HAP-1 (cell line): ENCODE measurements around the gene SASH1.

Source experiments
- DNase-seq, 2 experiments: peaks; one replicate each; pipeline ENCODE4 v3.0.0-alpha.2; 2016 to 2020; ENCODE audit warnings: low spot score in 2 of 2
- H3K27me3 ChIP-seq: fragments of 250-450 bp; sonication (Bioruptor Pico); 2 replicates; pipeline ENCODE4 v1.5.1; 2020; ENCODE audit warnings: low read depth, mild to moderate bottlenecking, moderate library complexity
- H3K36me3 ChIP-seq: fragments of 250-450 bp; sonication (Bioruptor Pico); replicated peaks from 2 replicates; pipeline ENCODE4 v1.5.1; 2020; ENCODE audit warnings: mild to moderate bottlenecking
- H3K4me1 ChIP-seq: fragments of 250-450 bp; sonication (Bioruptor Pico); 2 replicates; pipeline ENCODE4 v1.5.1; 2020; ENCODE audit warnings: mild to moderate bottlenecking
- H3K4me3 ChIP-seq: fragments of 250-450 bp; sonication (Bioruptor Pico); 2 replicates; pipeline ENCODE4 v1.5.1; 2020; ENCODE audit warnings: mild to moderate bottlenecking, moderate library complexity
- H3K9me3 ChIP-seq: fragments of 250-450 bp; sonication (Bioruptor Pico); 2 replicates; pipeline ENCODE4 v1.5.1; 2020; ENCODE audit warnings: mild to moderate bottlenecking, moderate library complexity
- in situ Hi-C: fragments of 300-500 bp; cut with MboI; formaldehyde crosslinking; loops from 3 replicates; pipeline ENCODE4 v1.14.3; 2020; ENCODE audit warnings: low sequenced_read_pairs, inconsistent platforms, mixed read lengths

SASH1 gene

GRCh38 chr6:148479497-148479896 lies 136.9 kb downstream of the SASH1 start:
- Histone ChIP-seq H3K27me3 (no peaks in the 10 kb centered on the region), H3K4me1 (no peaks in the 10 kb centered on the region), H3K36me3 (peaks cover 3% of the 10 kb centered on the region; the same call in 1 of the 2 replicates), H3K4me3 (no peak overlapping the region), H3K9me3 (no peaks in the 10 kb centered on the region)
- in situ Hi-C loops, result no loop called here
- DNase-seq, result no peak

DNA sequence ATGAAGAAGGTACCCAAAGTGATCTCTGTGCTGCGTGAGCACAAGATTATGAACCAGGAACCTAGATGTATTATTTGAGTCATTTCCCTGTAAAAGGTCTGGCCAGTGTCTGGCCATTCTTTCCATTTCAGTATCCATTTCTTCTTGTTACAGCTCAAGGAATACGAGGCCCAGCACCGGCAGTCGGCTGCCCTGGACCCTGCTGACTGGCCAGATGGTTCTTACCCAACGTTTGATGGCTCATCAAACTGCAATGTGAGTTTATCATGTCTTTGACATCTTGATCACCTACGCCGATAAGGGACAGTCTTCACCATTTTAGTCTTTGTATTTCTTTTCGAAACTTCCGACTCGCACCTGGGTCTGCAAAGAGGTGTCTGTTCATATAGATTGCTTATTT lies 144.8 kb downstream of the SASH1 start:
- in situ Hi-C loops, result no loop called here
- H3K9me3 ChIP-seq, result no peaks in the 10 kb centered on the region

GRCh38 chr6:148491638-148492251 lies 149.1 kb downstream of the SASH1 start:
- no peaks in the 10 kb centered on the region for H3K36me3 ChIP-seq
- H3K4me1 ChIP-seq, result no peaks in the 10 kb centered on the region
- no peak for DNase-seq
- H3K9me3 ChIP-seq, result no peaks in the 10 kb centered on the region
- no peaks in the 10 kb centered on the region for H3K27me3 ChIP-seq
- in situ Hi-C loops, result no loop called here
- no peak overlapping the region for H3K4me3 ChIP-seq

More for the DNA sequence above, 144.8 kb downstream of the SASH1 start:
- no peaks in the 10 kb centered on the region for H3K27me3 ChIP-seq
- H3K4me1 ChIP-seq, result no peaks in the 10 kb centered on the region
- H3K4me3 ChIP-seq, result no peak overlapping the region
- no peak for DNase-seq
- H3K36me3 ChIP-seq, result no peaks in the 10 kb centered on the region

GRCh38 chr6:148492654-148493290 lies 150.1 kb downstream of the SASH1 start:
- in situ Hi-C loops, result no loop called here
- Histone ChIP-seq H3K36me3 (no peaks in the 10 kb centered on the region), H3K27me3 (no peaks in the 10 kb centered on the region), H3K4me1 (no peaks in the 10 kb centered on the region), H3K9me3 (no peaks in the 10 kb centered on the region), H3K4me3 (no peak overlapping the region)
- no peak for DNase-seq

DNA sequence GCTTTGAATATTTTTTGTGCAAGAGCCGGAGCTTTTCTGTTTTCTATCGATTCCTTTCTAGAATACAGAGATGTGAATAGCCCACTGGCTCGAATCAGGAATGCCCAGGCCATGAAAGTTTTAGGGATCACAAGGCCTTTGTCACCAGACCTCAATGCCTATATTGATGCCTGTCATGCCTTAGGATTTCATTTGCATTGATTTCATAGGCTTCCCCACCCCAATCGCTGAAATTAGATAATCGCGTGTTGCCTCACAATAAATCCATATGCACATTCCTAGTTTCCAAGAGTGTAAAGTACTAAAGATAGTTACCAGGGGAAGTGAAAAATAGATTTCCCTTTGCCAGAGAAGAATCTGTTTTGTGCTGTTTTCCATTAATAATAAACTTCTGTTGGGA lies 150.8 kb downstream of the SASH1 start:
- in situ Hi-C loops, result no loop called here
- no peak overlapping the region for H3K4me3 ChIP-seq
- no peak for DNase-seq
- no peaks in the 10 kb centered on the region for H3K27me3 ChIP-seq
- no peaks in the 10 kb centered on the region for H3K36me3 ChIP-seq
- H3K4me1 ChIP-seq, result peaks cover under 1% of the 10 kb centered on the region; the same call in 1 of the 2 replicates
- H3K9me3 ChIP-seq, result no peaks in the 10 kb centered on the region

DNA sequence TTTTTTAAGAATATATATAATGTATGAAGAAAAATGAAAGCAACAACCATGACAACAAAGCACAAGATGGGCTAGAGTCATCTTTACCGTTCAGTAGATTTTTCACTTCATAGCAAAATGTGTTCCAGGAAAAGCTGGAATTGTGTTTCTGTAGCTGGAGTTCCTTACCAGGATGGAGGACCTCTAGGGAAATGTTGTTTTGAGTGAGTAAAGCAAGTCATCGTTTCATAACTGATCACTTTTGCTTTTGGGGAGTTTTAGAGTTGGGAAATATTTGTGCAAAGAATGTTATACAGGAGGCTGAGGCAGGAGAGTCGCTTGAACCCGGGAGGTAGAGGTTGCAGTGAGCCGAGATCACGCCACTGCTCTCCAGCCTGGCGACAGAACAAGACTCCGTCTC lies 151.6 kb downstream of the SASH1 start:
- Histone ChIP-seq H3K36me3 (no peaks in the 10 kb centered on the region), H3K4me3 (no peak overlapping the region), H3K27me3 (no peaks in the 10 kb centered on the region), H3K9me3 (no peaks in the 10 kb centered on the region), H3K4me1 (peaks cover 2% of the 10 kb centered on the region; the same call in 1 of the 2 replicates)
- DNase-seq, result no peak
- in situ Hi-C loops, result no loop called here

DNA sequence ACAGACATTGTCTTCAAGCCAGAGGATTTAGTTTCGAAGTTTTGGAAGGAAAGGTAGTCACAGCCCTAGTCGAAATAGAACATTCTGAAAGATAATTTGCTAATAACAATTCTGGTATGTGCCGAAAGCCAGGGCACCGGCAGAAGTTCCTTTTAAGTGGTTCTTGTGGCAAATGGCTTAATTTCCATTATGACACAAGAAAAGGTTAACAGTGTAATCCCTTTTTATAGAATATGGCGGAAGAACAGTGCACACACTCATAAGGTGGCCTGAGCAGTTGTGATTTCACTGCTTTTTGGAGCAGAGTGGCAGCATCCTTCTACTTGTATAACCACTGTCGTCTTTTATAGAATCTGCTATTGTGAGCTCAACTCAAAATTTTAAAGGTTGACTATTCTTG lies 152.4 kb downstream of the SASH1 start:
- Histone ChIP-seq H3K9me3 (no peaks in the 10 kb centered on the region), H3K4me1 (peaks cover 2% of the 10 kb centered on the region; the same call in 1 of the 2 replicates), H3K36me3 (no peaks in the 10 kb centered on the region), H3K4me3 (no peak overlapping the region), H3K27me3 (no peaks in the 10 kb centered on the region)
- in situ Hi-C loops, result no loop called here
- DNase-seq, result no peak

DNA sequence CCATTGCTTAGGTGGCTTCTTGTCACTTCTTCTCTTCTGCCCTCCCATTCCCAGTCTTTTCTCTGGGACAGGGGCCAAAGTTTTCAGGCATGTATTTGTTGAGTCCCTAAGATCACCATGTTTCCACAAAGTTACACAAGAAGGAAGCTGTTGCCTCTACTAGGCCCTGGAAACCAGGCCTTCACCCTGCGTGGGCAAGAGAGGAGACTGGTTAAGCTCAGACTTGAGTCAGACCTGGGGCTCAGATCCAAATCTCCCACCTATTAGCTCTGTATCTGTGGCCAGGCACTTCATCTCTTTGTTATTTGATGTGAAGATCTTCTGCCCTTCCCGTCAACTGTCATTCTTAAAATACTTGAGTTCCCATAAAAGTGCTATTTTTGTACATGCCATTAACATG lies 154.6 kb downstream of the SASH1 start:
- no peak overlapping the region for H3K4me3 ChIP-seq
- no peaks in the 10 kb centered on the region for H3K9me3 ChIP-seq
- no peaks in the 10 kb centered on the region for H3K27me3 ChIP-seq
- peaks cover 2% of the 10 kb centered on the region; the same call in 1 of the 2 replicates for H3K4me1 ChIP-seq
- no peaks in the 10 kb centered on the region for H3K36me3 ChIP-seq
- in situ Hi-C loops, result no loop called here
- DNase-seq, result no peak

- no peaks in the 10 kb centered on the region for H3K27me3 ChIP-seq
- in situ Hi-C loops, result no loop called here
- no peaks in the 10 kb centered on the region for H3K9me3 ChIP-seq
- no peaks in the 10 kb centered on the region for H3K36me3 ChIP-seq
- DNase-seq, result no peak
- peaks cover 2% of the 10 kb centered on the region; the same call in 1 of the 2 replicates for H3K4me1 ChIP-seq
- no peak overlapping the region for H3K4me3 ChIP-seq
Measured at GRCh38 chr6:148497717-148498116, 155.1 kb downstream of the SASH1 start.

- H3K36me3 ChIP-seq, result no peaks in the 10 kb centered on the region
- in situ Hi-C loops, result no loop called here
- H3K4me3 ChIP-seq, result no peak overlapping the region
- no peaks in the 10 kb centered on the region for H3K9me3 ChIP-seq
- no peaks in the 10 kb centered on the region for H3K27me3 ChIP-seq
- peaks cover 2% of the 10 kb centered on the region; the same call in 1 of the 2 replicates for H3K4me1 ChIP-seq
- no peak for DNase-seq
Measured at GRCh38 chr6:148500402-148500801, 157.8 kb downstream of the SASH1 start.

DNA sequence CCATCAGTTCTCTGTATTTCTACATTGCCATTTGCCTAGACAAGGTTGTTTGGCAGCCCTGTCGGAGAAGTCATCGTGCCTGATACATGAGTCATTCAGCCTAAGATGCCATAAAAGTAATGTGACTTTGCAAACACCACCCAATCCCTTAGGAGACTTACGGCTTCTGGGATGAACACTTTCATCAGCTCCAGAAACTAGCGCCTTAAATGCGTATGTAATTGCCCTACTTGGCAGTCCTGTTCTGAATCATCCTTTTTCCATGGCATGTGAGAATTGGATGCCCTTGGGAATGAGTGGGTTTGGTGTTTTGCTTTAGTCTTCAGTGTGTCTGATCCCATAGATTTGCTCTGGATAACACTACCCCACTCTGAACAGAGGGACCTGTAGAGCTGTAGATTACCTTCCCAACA lies 158.5 kb downstream of the SASH1 start:
- H3K4me1 ChIP-seq, result peaks cover 2% of the 10 kb centered on the region; the same call in 1 of the 2 replicates
- H3K36me3 ChIP-seq, result no peaks in the 10 kb centered on the region
- H3K9me3 ChIP-seq, result no peaks in the 10 kb centered on the region
- no peak overlapping the region for H3K4me3 ChIP-seq
- no peak for DNase-seq
- in situ Hi-C loops, result no loop called here
- no peaks in the 10 kb centered on the region for H3K27me3 ChIP-seq

GRCh38 chr6:148502083-148502772 lies 159.6 kb downstream of the SASH1 start:
- Histone ChIP-seq H3K27me3 (no peaks in the 10 kb centered on the region), H3K4me1 (peaks cover 2% of the 10 kb centered on the region; the same call in 1 of the 2 replicates), H3K36me3 (no peaks in the 10 kb centered on the region), H3K9me3 (no peaks in the 10 kb centered on the region), H3K4me3 (no peak overlapping the region)
- no peak for DNase-seq
- in situ Hi-C loops, result no loop called here

GRCh38 chr6:148502773-148503135 lies 160.1 kb downstream of the SASH1 start:
- DNase-seq, result no peak
- no peak overlapping the region for H3K4me3 ChIP-seq
- H3K4me1 ChIP-seq, result peaks cover 2% of the 10 kb centered on the region; the same call in 1 of the 2 replicates
- in situ Hi-C loops, result no loop called here
- no peaks in the 10 kb centered on the region for H3K27me3 ChIP-seq
- H3K36me3 ChIP-seq, result no peaks in the 10 kb centered on the region
- H3K9me3 ChIP-seq, result no peaks in the 10 kb centered on the region

- Histone ChIP-seq H3K36me3 (no peaks in the 10 kb centered on the region), H3K27me3 (no peaks in the 10 kb centered on the region), H3K4me3 (no peak overlapping the region), H3K4me1 (no peaks in the 10 kb centered on the region), H3K9me3 (no peaks in the 10 kb centered on the region)
- in situ Hi-C loops, result no loop called here
- DNase-seq, result no peak
Measured at GRCh38 chr6:148503703-148504102, 161.1 kb downstream of the SASH1 start.
